Neural cell (in vitro differentiated cells): ENCODE measurements around the gene PIP4K2A. TPM values are rescaled to one million over a fixed set of nuclear protein-coding genes. Genes with fewer than 3 reads are reported as not detected.

Source experiments
- H2AFZ ChIP-seq: fragments of 200-600, 300-800 bp; sonication (generic), shearing (Covaris generic); 2 replicates; pipeline ENCODE4 v1.6.0; 2014; ENCODE audit warnings: low read depth, mild to moderate bottlenecking, antibody characterized with exemption, low read length, moderate library complexity
- H3F3A ChIP-seq: fragments of 200-600 bp; shearing (Covaris generic); 2 replicates; pipeline ENCODE4 v1.6.1; 2016; ENCODE audit warnings: mild to moderate bottlenecking, moderate library complexity, mixed read lengths, antibody characterized with exemption, low read length; ENCODE audit not compliant: insufficient read depth, poor library complexity, severe bottlenecking
- H3K27ac ChIP-seq: fragments of 200-600, 300-800 bp; sonication (generic), shearing (Covaris generic); 2 replicates; pipeline ENCODE4 v1.5.1; 2014; ENCODE audit warnings: mild to moderate bottlenecking, low read length, moderate library complexity
- H3K27me3 ChIP-seq: fragments of 300-800, 200-600 bp; sonication (generic), shearing (Covaris generic); 2 replicates; pipeline ENCODE4 v1.6.0; 2014; ENCODE audit warnings: mild to moderate bottlenecking, low read depth, low read length, moderate library complexity; ENCODE audit not compliant: insufficient read depth
- H3K36me3 ChIP-seq: fragments of 300-800, 200-600 bp; sonication (generic), shearing (Covaris generic); 2 replicates; pipeline ENCODE4 v1.5.1; 2014; ENCODE audit warnings: mild to moderate bottlenecking, antibody characterized with exemption, low read length, moderate library complexity; ENCODE audit not compliant: insufficient read depth
- H3K4me2 ChIP-seq: fragments of 300-800, 200-600 bp; sonication (generic), shearing (Covaris generic); 2 replicates; pipeline ENCODE4 v1.6.0; 2014; ENCODE audit warnings: mild to moderate bottlenecking, low read length
- H3K4me3 ChIP-seq: fragments of 300-800, 200-600 bp; sonication (generic), shearing (Covaris generic); 2 replicates; pipeline ENCODE4 v1.5.1; 2014; ENCODE audit warnings: mild to moderate bottlenecking, low read length, moderate library complexity
- H3K79me2 ChIP-seq: fragments of 200-600 bp; shearing (Covaris generic); replicated peaks from 2 replicates; pipeline ENCODE4 v1.6.0; 2014; ENCODE audit warnings: mild to moderate bottlenecking, low read length, moderate library complexity; ENCODE audit not compliant: insufficient read depth
- H3K9ac ChIP-seq: fragments of 300-800, 200-600 bp; sonication (generic), shearing (Covaris generic); 2 replicates; pipeline ENCODE4 v1.6.1; 2016; ENCODE audit warnings: mild to moderate bottlenecking, low read length, mixed read lengths
- H3K9me2 ChIP-seq: fragments of 200-600 bp; shearing (Covaris generic); 2 replicates; pipeline ENCODE4 v1.6.1; 2016; ENCODE audit warnings: mild to moderate bottlenecking, low read length, mixed read lengths; ENCODE audit not compliant: insufficient read depth
- H3K9me3 ChIP-seq: fragments of 200-600, 300-800 bp; sonication (generic), shearing (Covaris generic); 2 replicates; pipeline ENCODE4 v1.6.1; 2016; ENCODE audit warnings: mild to moderate bottlenecking, mixed run types, low read length, moderate library complexity, mixed read lengths
- H4K20me1 ChIP-seq: fragments of 200-600 bp; shearing (Covaris generic); 2 replicates; pipeline ENCODE4 v1.6.1; 2016; ENCODE audit warnings: mild to moderate bottlenecking, mixed run types; ENCODE audit not compliant: insufficient read depth
- EP300 ChIP-seq: fragments of 450-650 bp; conservative IDR thresholded peaks from 2 replicates; pipeline ENCODE4 v1.6.1; 2014; ENCODE audit warnings: antibody characterized with exemption, mild to moderate bottlenecking, moderate library complexity; ENCODE audit not compliant: poor library complexity, severe bottlenecking
- EZH2 ChIP-seq: fragments of 200-600, 300-800 bp; shearing (Covaris generic), sonication (generic); IDR thresholded peaks from 2 replicates; pipeline ENCODE4 v1.6.1; 2014; ENCODE audit warnings: antibody characterized with exemption, low read length, borderline replicate concordance, mild to moderate bottlenecking; ENCODE audit not compliant: insufficient read depth, poor library complexity, severe bottlenecking
- MXI1 ChIP-seq: fragments of 450-650 bp; conservative IDR thresholded peaks from 2 replicates; pipeline ENCODE4 v1.6.1; 2014; ENCODE audit warnings: antibody characterized with exemption, mild to moderate bottlenecking; ENCODE audit not compliant: poor library complexity, severe bottlenecking
- POLR2AphosphoS5 ChIP-seq: IDR thresholded peaks from 2 replicates; pipeline ENCODE4 v1.6.1; 2012
- RAD21 ChIP-seq: fragments of 450-650 bp; conservative IDR thresholded peaks from 2 replicates; pipeline ENCODE4 v1.6.1; 2014; ENCODE audit warnings: antibody characterized with exemption, mild to moderate bottlenecking, moderate library complexity
- REST ChIP-seq: IDR thresholded peaks from 2 replicates; pipeline ENCODE4 v1.6.1; 2012; ENCODE audit warnings: borderline replicate concordance
- SMC3 ChIP-seq: fragments of 450-650 bp; conservative IDR thresholded peaks from 2 replicates; pipeline ENCODE4 v1.6.1; 2014; ENCODE audit warnings: antibody characterized with exemption, mild to moderate bottlenecking, moderate library complexity; ENCODE audit not compliant: poor library complexity
- TAF1 ChIP-seq: IDR thresholded peaks from 2 replicates; pipeline ENCODE4 v1.6.1; 2012; ENCODE audit warnings: low read depth
- polyA plus RNA-seq: library from polyadenylated mRNA; depleted of rRNA; stranded (reverse); fragments of >200 nt; gene quantifications from 2 replicates; pipeline ENCODE4 v1.2.3, GENCODE V29; 2014
- TF ChIP-seq, protein P1 (sequence below): fragments of 450-650 bp; IDR thresholded peaks from 2 replicates; pipeline ENCODE4 v1.5.1; 2014; ENCODE audit warnings: antibody characterized with exemption, mild to moderate bottlenecking, moderate library complexity; ENCODE audit not compliant: poor library complexity, severe bottlenecking

Gene PIP4K2A
- polyA plus RNA-seq, 1 donor from 2014 or later = 12.6 TPM

- Histone ChIP-seq H3K9me2 (no peaks in the 10 kb centered on the region), H4K20me1 (no peaks in the 10 kb centered on the region), H3K9me3 (no peaks in the 10 kb centered on the region), H2AFZ (no peak overlapping the region), H3K4me3 (no peak overlapping the region), H3K79me2 (no peaks in the 10 kb centered on the region), H3K36me3 (peaks cover 7% of the 10 kb centered on the region), H3K27ac (no peak overlapping the region), H3K4me2 (no peak overlapping the region), H3F3A (no peaks in the 10 kb centered on the region), H3K27me3 (no peaks in the 10 kb centered on the region), H3K9ac (no peak overlapping the region)
- TF ChIP-seq MXI1 = no peak
- no peak for TF ChIP-seq EP300
- no peak for TF ChIP-seq POLR2AphosphoS5
- TF ChIP-seq REST = no peak
- no peak for TF ChIP-seq TAF1
- TF ChIP-seq RAD21 = no peak
- TF ChIP-seq, protein P1, sequence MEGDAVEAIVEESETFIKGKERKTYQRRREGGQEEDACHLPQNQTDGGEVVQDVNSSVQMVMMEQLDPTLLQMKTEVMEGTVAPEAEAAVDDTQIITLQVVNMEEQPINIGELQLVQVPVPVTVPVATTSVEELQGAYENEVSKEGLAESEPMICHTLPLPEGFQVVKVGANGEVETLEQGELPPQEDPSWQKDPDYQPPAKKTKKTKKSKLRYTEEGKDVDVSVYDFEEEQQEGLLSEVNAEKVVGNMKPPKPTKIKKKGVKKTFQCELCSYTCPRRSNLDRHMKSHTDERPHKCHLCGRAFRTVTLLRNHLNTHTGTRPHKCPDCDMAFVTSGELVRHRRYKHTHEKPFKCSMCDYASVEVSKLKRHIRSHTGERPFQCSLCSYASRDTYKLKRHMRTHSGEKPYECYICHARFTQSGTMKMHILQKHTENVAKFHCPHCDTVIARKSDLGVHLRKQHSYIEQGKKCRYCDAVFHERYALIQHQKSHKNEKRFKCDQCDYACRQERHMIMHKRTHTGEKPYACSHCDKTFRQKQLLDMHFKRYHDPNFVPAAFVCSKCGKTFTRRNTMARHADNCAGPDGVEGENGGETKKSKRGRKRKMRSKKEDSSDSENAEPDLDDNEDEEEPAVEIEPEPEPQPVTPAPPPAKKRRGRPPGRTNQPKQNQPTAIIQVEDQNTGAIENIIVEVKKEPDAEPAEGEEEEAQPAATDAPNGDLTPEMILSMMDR = no peak
- no peak for TF ChIP-seq EZH2
- TF ChIP-seq SMC3 = no peak
Measured at GRCh38 chr10:22537810-22538209, 176.6 kb downstream of the PIP4K2A start.

- TF ChIP-seq EP300 (no peak), EZH2 (no peak), MXI1 (no peak), POLR2AphosphoS5 (no peak), SMC3 (no peak), RAD21 (no peak), REST (no peak), TAF1 (no peak)
- TF ChIP-seq, protein P1 = no peak
- Histone ChIP-seq H3K79me2 (no peaks in the 10 kb centered on the region), H3K9me2 (no peaks in the 10 kb centered on the region), H2AFZ (no peak overlapping the region), H3F3A (no peaks in the 10 kb centered on the region), H3K4me3 (no peak overlapping the region), H3K9ac (no peak overlapping the region), H3K4me2 (no peak overlapping the region), H3K27me3 (no peaks in the 10 kb centered on the region), H4K20me1 (no peaks in the 10 kb centered on the region), H3K27ac (no peak overlapping the region), H3K9me3 (no peaks in the 10 kb centered on the region), H3K36me3 (peaks cover 7% of the 10 kb centered on the region)
Measured at GRCh38 chr10:22536620-22537019, 177.8 kb downstream of the PIP4K2A start.
